ENCODE results near the gene TBC1D9. TPM values are rescaled to one million over a fixed set of nuclear protein-coding genes. Genes with fewer than 3 reads are reported as not detected.

TBC1D9 gene
- total and polyA plus RNA-seq, 9 donors: 14.6 to 26.9 (median 18.5) TPM

DNA sequence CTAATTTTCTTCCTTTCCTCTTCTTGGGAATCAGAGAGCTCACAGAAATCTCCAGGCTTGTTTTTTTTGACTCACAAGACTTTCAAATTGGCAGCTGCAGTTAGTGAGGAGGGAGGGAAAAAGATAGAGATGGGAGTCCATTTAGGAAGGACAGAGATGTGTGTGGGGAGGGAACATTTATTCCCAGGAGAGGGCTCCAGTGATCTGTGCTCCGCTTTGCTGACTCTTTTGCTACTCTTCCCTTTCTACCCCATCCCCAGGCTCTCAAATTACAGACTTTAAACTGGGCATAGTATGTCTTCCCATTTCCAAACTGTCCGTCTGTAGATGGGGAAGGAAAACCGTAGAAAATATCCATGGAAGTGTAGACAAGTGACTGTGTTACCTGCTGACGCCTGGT, 148.3 kb downstream of the TBC1D9 start:
- Histone ChIP-seq H3K27me3 (ENCODE audit: control insufficient read depth, insufficient read depth, low read length) (no peaks in the 10 kb centered on the region), H3K4me3 (ENCODE audit: low read length) (no peak overlapping the region), H3K9me3 (replicated peaks; ENCODE audit: control insufficient read depth, low read depth, low read length) (no peaks in the 10 kb centered on the region), H3K27ac (ENCODE audit: low read length) (no peak overlapping the region), H3K36me3 (ENCODE audit: control insufficient read depth, insufficient read depth, low read length) (no peaks in the 10 kb centered on the region), H3K4me1 (ENCODE audit: control insufficient read depth, insufficient read depth, low read length) (peaks cover 3% of the 10 kb centered on the region)
- 100% methylated on average over 1 of the region's 4 CpGs for WGBS (ENCODE audit: insufficient coverage)
- DNase-seq: no peak

DNA sequence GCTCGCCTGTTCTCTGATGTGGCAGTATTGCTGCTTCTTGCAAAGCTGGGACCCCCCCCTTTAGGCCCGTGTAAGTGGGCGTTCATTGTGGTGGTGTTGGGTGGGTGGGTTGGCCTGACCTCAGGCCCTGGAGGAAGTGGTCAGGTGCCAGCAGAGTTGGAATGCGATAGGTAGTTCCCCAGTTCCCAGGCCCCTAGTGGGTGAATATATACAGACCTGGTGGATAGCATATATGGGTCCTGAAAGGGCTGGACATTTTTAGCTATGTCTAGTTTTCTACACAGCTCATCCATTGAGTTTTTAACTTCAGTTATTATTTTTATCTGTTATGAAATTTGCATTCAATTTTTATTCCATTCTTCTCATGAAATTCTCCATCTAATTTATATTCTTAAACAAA, 151.6 kb downstream of the TBC1D9 start:
- Histone ChIP-seq H3K36me3 (ENCODE audit: control insufficient read depth, insufficient read depth, low read length) (no peaks in the 10 kb centered on the region), H3K9me3 (replicated peaks; ENCODE audit: control insufficient read depth, low read depth, low read length) (no peaks in the 10 kb centered on the region), H3K4me3 (ENCODE audit: low read length) (no peak overlapping the region), H3K27me3 (ENCODE audit: control insufficient read depth, insufficient read depth, low read length) (no peaks in the 10 kb centered on the region), H3K27ac (ENCODE audit: low read length) (no peak overlapping the region), H3K4me1 (ENCODE audit: control insufficient read depth, insufficient read depth, low read length) (peaks cover 2% of the 10 kb centered on the region)
- DNase-seq: no peak
- WGBS (ENCODE audit: insufficient coverage): 83% methylated on average over 3 of the region's 4 CpGs

DNA sequence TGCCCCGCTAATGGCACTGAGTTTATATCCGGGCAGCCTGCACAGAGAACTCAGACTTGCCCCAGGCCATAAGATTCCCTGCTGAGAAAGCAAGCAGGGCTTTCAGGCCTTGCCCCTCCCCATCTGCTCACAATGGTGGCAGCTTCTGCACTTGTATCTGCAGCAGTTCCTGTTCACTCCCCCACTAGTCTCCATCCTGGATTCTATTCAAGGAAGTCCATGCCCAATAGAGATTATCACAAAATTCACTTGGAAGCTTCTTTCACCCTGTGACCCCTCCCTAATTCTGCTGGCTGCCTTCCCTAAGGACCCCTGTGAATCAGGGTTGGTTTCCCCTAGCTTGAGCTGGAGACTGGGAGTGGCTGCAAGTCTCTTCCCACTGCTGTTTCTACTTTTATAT, 152.9 kb downstream of the TBC1D9 start:
- no peaks in the 10 kb centered on the region for H3K4me1 ChIP-seq (ENCODE audit: control insufficient read depth, insufficient read depth, low read length)
- no peak overlapping the region for H3K27ac ChIP-seq (ENCODE audit: low read length)
- no peaks in the 10 kb centered on the region for H3K36me3 ChIP-seq (ENCODE audit: control insufficient read depth, insufficient read depth, low read length)
- DNase-seq: no peak
- H3K4me3 ChIP-seq (ENCODE audit: low read length): no peak overlapping the region
- WGBS (ENCODE audit: insufficient coverage): 69% methylated on average over 2 of the region's 2 CpGs
- H3K9me3 ChIP-seq (replicated peaks; ENCODE audit: control insufficient read depth, low read depth, low read length): no peaks in the 10 kb centered on the region
- H3K27me3 ChIP-seq (ENCODE audit: control insufficient read depth, insufficient read depth, low read length): no peaks in the 10 kb centered on the region

DNA sequence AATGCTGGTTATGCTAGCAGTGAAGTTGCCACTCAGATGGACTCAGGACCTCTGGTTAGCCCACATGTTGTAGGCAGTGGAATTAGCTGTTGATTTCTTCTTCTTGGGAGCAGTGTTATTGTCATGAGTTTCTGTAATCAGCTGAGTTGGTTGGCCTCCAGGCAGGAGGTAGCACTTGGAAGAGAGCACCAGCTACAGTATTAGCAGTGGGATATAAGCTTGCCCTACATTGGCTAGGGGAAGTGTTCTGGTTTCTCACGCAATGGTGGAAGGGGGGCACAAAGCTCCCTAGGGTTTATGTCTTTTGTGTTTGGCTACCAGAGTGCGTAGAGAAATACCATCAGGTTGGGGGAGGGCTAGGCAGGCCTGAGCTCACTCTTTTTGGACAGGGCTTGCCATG, 153.5 kb downstream of the TBC1D9 start:
- Histone ChIP-seq H3K4me3 (ENCODE audit: low read length) (no peak overlapping the region), H3K27ac (ENCODE audit: low read length) (no peak overlapping the region), H3K4me1 (ENCODE audit: control insufficient read depth, insufficient read depth, low read length) (no peaks in the 10 kb centered on the region), H3K36me3 (ENCODE audit: control insufficient read depth, insufficient read depth, low read length) (no peaks in the 10 kb centered on the region), H3K9me3 (replicated peaks; ENCODE audit: control insufficient read depth, low read depth, low read length) (no peaks in the 10 kb centered on the region), H3K27me3 (ENCODE audit: control insufficient read depth, insufficient read depth, low read length) (no peaks in the 10 kb centered on the region)
- DNase-seq: no peak
- 67% methylated on average over 2 of the region's 2 CpGs for WGBS (ENCODE audit: insufficient coverage)

DNA sequence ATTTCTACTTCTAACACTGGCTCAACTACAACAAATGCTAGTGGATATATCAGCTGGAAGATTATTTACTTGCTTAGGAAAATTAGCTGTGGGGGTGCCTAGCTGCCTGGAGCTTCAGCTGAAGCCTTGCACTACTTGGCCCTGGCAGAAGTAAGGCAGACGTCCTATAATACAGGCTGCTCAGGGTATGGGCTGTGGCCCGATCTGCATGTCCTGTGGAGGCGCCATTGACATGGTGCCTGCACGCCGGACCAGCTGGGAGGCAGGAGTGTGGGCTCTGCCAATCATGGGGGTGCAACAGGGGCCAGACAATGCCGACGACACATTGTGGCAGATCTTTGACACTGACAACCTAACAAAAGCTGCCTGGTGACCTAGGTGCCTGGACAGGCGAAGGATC, 155.8 kb downstream of the TBC1D9 start:
- Histone ChIP-seq H3K27me3 (ENCODE audit: control insufficient read depth, insufficient read depth, low read length) (no peaks in the 10 kb centered on the region), H3K4me1 (ENCODE audit: control insufficient read depth, insufficient read depth, low read length) (no peaks in the 10 kb centered on the region), H3K9me3 (replicated peaks; ENCODE audit: control insufficient read depth, low read depth, low read length) (no peaks in the 10 kb centered on the region), H3K4me3 (ENCODE audit: low read length) (no peak overlapping the region), H3K27ac (ENCODE audit: low read length) (no peak overlapping the region), H3K36me3 (ENCODE audit: control insufficient read depth, insufficient read depth, low read length) (no peaks in the 10 kb centered on the region)
- no peak for DNase-seq
- 71% methylated on average over 8 of the region's 8 CpGs for WGBS (ENCODE audit: insufficient coverage)

DNA sequence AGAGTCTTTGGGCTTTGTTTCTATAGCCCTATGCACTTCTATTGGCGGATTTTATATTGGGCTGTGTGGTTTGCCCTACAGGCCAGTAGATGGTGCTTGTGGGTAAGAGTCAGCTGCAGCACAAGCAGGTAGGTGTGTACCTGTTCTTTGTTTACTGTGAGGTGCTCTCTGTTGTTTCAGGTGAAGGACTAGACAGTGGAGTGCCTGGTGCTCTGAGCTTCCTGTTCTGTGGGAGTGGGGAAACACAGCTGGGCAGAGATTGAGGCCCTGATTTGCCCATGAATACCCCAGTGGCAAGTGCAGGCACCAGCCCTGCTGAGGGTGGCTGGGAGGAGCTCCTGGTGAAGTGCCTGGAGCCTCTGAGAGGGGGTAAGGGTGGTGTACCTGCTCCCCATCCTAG, 161.1 kb downstream of the TBC1D9 start:
- no CpG with 5 or more reads among the region's 1 CpG for WGBS (ENCODE audit: insufficient coverage)
- DNase-seq: no peak

DNA sequence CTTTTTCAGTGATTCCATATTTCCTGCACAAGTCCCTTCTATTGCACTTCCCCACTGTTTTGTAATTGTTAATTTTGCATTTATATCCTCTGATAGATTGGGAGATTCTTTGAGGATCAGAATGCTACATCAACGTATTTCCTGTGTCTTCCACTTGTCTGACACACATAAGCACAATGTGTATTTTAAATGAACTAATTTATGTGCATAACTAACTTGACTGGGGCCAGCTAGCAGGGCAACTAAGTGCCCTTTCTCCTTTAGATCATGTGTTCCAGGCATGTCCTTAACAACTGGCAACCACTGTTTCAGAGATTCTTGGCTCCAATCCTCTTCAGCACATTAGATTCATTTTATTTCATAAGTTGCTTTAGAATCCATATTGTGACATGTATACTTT, 171.7 kb downstream of the TBC1D9 start:
- no peaks in the 10 kb centered on the region for H3K9me3 ChIP-seq (replicated peaks; ENCODE audit: control insufficient read depth, low read depth, low read length)
- H3K36me3 ChIP-seq (ENCODE audit: control insufficient read depth, insufficient read depth, low read length): no peaks in the 10 kb centered on the region
- no peak overlapping the region for H3K27ac ChIP-seq (ENCODE audit: low read length)
- no peak for DNase-seq
- no peak overlapping the region for H3K4me3 ChIP-seq (ENCODE audit: low read length)
- no CpG with 5 or more reads among the region's 1 CpG for WGBS (ENCODE audit: insufficient coverage)
- no peaks in the 10 kb centered on the region for H3K4me1 ChIP-seq (ENCODE audit: control insufficient read depth, insufficient read depth, low read length)
- H3K27me3 ChIP-seq (ENCODE audit: control insufficient read depth, insufficient read depth, low read length): peaks cover 10% of the 10 kb centered on the region

More for the DNA sequence above, 161.1 kb downstream of the TBC1D9 start:
- Histone ChIP-seq H3K9me3 (replicated peaks; ENCODE audit: control insufficient read depth, low read depth, low read length) (no peaks in the 10 kb centered on the region), H3K4me3 (ENCODE audit: low read length) (no peak overlapping the region), H3K27ac (ENCODE audit: low read length) (no peak overlapping the region), H3K36me3 (ENCODE audit: control insufficient read depth, insufficient read depth, low read length) (no peaks in the 10 kb centered on the region), H3K4me1 (ENCODE audit: control insufficient read depth, insufficient read depth, low read length) (no peaks in the 10 kb centered on the region), H3K27me3 (ENCODE audit: control insufficient read depth, insufficient read depth, low read length) (no peaks in the 10 kb centered on the region)

DNA sequence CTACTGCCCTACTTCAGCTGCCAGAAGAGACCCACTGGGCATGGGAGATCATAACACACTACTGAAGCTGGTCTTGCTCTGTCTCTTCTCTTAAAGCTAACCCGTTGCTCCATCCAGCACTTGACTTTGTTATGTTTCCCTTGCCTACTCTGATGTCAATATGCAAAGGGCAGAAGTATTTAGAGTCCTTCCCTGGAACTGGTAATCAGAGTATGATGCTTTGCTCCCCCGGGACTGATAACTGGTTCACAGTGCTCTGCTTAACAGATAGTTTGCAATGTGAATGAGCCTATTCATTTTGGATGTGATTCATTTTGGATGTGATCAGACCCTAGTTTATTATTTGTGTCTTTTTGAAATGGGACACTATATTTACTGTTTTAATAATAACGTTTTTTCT, 175.1 kb downstream of the TBC1D9 start:
- DNase-seq: no peak
- Histone ChIP-seq H3K4me1 (ENCODE audit: control insufficient read depth, insufficient read depth, low read length) (no peaks in the 10 kb centered on the region), H3K27me3 (ENCODE audit: control insufficient read depth, insufficient read depth, low read length) (peaks cover 27% of the 10 kb centered on the region), H3K4me3 (ENCODE audit: low read length) (no peak overlapping the region), H3K9me3 (replicated peaks; ENCODE audit: control insufficient read depth, low read depth, low read length) (no peaks in the 10 kb centered on the region), H3K27ac (ENCODE audit: low read length) (no peak overlapping the region), H3K36me3 (ENCODE audit: control insufficient read depth, insufficient read depth, low read length) (no peaks in the 10 kb centered on the region)
- 20% methylated on average over 1 of the region's 3 CpGs for WGBS (ENCODE audit: insufficient coverage)

DNA sequence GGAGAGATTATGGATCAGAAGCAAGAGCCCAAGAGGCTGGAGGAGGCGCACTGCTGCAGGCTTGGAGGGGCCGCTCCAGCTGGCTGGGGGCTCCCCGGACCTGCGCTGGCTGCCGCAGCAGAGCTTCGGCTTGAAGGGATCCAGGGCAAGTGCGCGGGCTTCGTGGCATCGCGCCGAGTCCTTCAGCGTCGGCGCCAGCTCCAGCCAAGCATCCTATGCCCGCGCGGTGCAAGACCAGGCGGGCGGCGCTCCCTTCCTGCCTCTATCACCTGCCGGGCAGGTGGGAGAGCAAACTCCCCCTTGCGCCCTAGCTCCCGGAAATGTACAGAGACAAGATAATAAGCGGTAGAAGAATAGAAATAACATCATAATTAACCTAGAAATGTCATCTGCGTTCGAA, 176.9 kb downstream of the TBC1D9 start:
- H3K27me3 ChIP-seq (ENCODE audit: control insufficient read depth, insufficient read depth, low read length): peaks cover 32% of the 10 kb centered on the region
- 0% methylated on average over 12 of the region's 27 CpGs for WGBS (ENCODE audit: insufficient coverage)

DNA sequence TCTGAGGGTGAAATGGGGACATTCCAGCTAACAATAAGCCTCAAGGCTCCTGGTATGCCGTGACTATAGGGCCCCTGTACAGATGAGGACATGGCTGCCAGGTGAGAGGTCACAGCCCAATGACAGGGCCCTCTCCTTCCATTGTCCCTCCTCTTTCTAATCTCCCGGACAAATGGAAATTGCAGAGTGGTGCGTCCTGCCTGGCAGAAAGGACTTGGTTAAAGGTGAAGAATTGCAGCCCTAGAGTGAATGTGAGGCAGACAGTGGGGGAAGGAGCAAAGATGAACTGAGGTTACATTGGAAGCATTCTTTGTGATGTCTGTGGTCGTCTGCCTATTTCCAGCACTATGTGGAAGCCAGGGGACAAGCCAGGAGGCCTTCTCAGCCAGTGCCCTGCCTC, 180.7 kb downstream of the TBC1D9 start:
- WGBS (ENCODE audit: insufficient coverage): 67% methylated on average over 1 of the region's 4 CpGs
- no peak overlapping the region for H3K27ac ChIP-seq (ENCODE audit: low read length)
- no peak overlapping the region for H3K4me3 ChIP-seq (ENCODE audit: low read length)
- peaks cover 30% of the 10 kb centered on the region for H3K27me3 ChIP-seq (ENCODE audit: control insufficient read depth, insufficient read depth, low read length)
- peaks cover 2% of the 10 kb centered on the region for H3K9me3 ChIP-seq (replicated peaks; ENCODE audit: control insufficient read depth, low read depth, low read length)
- no peak for DNase-seq
- no peaks in the 10 kb centered on the region for H3K36me3 ChIP-seq (ENCODE audit: control insufficient read depth, insufficient read depth, low read length)
- H3K4me1 ChIP-seq (ENCODE audit: control insufficient read depth, insufficient read depth, low read length): no peaks in the 10 kb centered on the region

More for the DNA sequence above, 176.9 kb downstream of the TBC1D9 start:
- no peaks in the 10 kb centered on the region for H3K36me3 ChIP-seq (ENCODE audit: control insufficient read depth, insufficient read depth, low read length)
- H3K4me1 ChIP-seq (ENCODE audit: control insufficient read depth, insufficient read depth, low read length): no peaks in the 10 kb centered on the region
- no peak overlapping the region for H3K27ac ChIP-seq (ENCODE audit: low read length)
- H3K9me3 ChIP-seq (replicated peaks; ENCODE audit: control insufficient read depth, low read depth, low read length): no peaks in the 10 kb centered on the region
- H3K4me3 ChIP-seq (ENCODE audit: low read length): no peak overlapping the region
- no peak for DNase-seq

DNA sequence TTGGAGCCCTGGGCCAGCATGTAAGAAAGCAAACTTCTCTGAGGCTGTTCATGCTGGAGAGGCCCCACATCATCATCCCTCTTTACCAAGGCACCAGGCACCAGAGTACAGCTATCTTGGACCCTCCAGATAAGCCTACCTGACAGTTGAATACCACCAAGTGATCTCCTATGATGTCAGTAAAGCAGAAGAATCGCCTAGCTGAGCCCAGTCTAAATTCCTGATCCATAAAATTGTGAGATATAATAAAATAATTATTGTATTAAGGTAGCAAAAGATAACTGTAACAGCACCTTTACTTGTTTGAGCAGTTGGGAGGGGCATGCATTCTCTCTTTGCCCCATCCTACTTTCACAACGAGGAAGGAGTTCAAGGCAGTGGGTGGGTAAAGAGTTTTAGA, 184.6 kb downstream of the TBC1D9 start:
- WGBS (ENCODE audit: insufficient coverage): no CpG with 5 or more reads among the region's 2 CpGs
- DNase-seq: no peak
- H3K9me3 ChIP-seq (replicated peaks; ENCODE audit: control insufficient read depth, low read depth, low read length): peaks cover 2% of the 10 kb centered on the region
- no peaks in the 10 kb centered on the region for H3K36me3 ChIP-seq (ENCODE audit: control insufficient read depth, insufficient read depth, low read length)
- peaks cover 43% of the 10 kb centered on the region for H3K27me3 ChIP-seq (ENCODE audit: control insufficient read depth, insufficient read depth, low read length)
- H3K27ac ChIP-seq (ENCODE audit: low read length): no peak overlapping the region
- peaks cover 14% of the 10 kb centered on the region for H3K4me1 ChIP-seq (ENCODE audit: control insufficient read depth, insufficient read depth, low read length)
- no peak overlapping the region for H3K4me3 ChIP-seq (ENCODE audit: low read length)
